ENCODE measurements around the gene ALOXE3. TPM values are rescaled to one million over a fixed set of nuclear protein-coding genes. Genes with fewer than 3 reads are reported as not detected.

Gene ALOXE3
- total RNA-seq, 4 donors from 2014 or later = not detected

GRCh38 chr17:8159032-8159400, 40.7 kb upstream of the ALOXE3 start:
- peaks cover 0 to 19% of the 10 kb centered on the region in 2 donors for H3K36me3 ChIP-seq
- DNase-seq (no peak), ATAC-seq (no peak)
- no peak overlapping the region for H3K4me3 ChIP-seq
- H3K27me3 ChIP-seq = no peaks in the 10 kb centered on the region
- H3K4me1 ChIP-seq = peaks cover 31 to 45% of the 10 kb centered on the region in 2 donors
- H3K9me3 ChIP-seq = no peaks in the 10 kb centered on the region
- TF ChIP-seq POLR2A (IDR thresholded peaks at IDR 0.05) (peak in 1 of 2 donors; percentile 7), CTCF (IDR thresholded peaks at IDR 0.05 in 4 of 5, conservative IDR thresholded peaks at IDR 0.05 in 1 of 5) (no peak)
- H3K27ac ChIP-seq = peak overlapping the region; percentile 98 to 100 (median 99)
- intact Hi-C loops (cut with DNase I; ENCODE audit: low total_unique reads) = loop anchor here (2.0 to 10.0 kb wide), 2 partner anchors 28 to 584 kb away; partner anchors contain the start of gene CD68
- in situ Hi-C loops (cut with MboI; ENCODE audit: low sequenced_read_pairs in 4 of 4) = no loop called here

GRCh38 chr17:8158267-8159031, 40.1 kb upstream of the ALOXE3 start:
- DNase-seq (peak; percentile 80 to 96), ATAC-seq (peak; percentile 2 to 18)
- in situ Hi-C loops (cut with MboI; ENCODE audit: low sequenced_read_pairs in 4 of 4) (no loop called here), intact Hi-C loops (cut with DNase I; ENCODE audit: low total_unique reads) (loop anchor here (1.0 to 10.0 kb wide), 4 partner anchors 19 to 584 kb away; partner anchors contain the start of gene CD68)
- Histone ChIP-seq H3K27me3 (no peaks in the 10 kb centered on the region), H3K4me3 (peak overlapping the region in 3 of 4 donors; percentile 14 to 23 (median 20)), H3K27ac (peak overlapping the region; percentile 98 to 100 (median 99)), H3K36me3 (peaks cover 0 to 19% of the 10 kb centered on the region in 2 donors), H3K9me3 (no peaks in the 10 kb centered on the region), H3K4me1 (peaks cover 31 to 39% of the 10 kb centered on the region in 2 donors)
- peak; percentile 90 to 96 (median 94) for TF ChIP-seq CTCF (IDR thresholded peaks at IDR 0.05 in 4 of 5, conservative IDR thresholded peaks at IDR 0.05 in 1 of 5)
- peak; percentile 23 for TF ChIP-seq POLR2A (IDR thresholded peaks at IDR 0.05)

GRCh38 chr17:8156246-8156992, 38.1 kb upstream of the ALOXE3 start:
- peak; percentile 53 to 63 for ATAC-seq
- intact Hi-C loops (cut with DNase I; ENCODE audit: low total_unique reads) (loop anchor here (10.0 kb wide), 1 partner anchor 582 kb away; the partner anchor contains the start of gene CD68), in situ Hi-C loops (cut with MboI; ENCODE audit: low sequenced_read_pairs in 4 of 4) (no loop called here)
- H3K36me3 ChIP-seq = peaks cover 0 to 32% of the 10 kb centered on the region in 2 donors
- TF ChIP-seq CTCF (IDR thresholded peaks at IDR 0.05 in 4 of 5, conservative IDR thresholded peaks at IDR 0.05 in 1 of 5) (peak in 2 of 5 experiments; percentile 11 to 25), POLR2A (IDR thresholded peaks at IDR 0.05) (peak; percentile 100)
- H3K9me3 ChIP-seq = no peaks in the 10 kb centered on the region
- H3K27me3 ChIP-seq = no peaks in the 10 kb centered on the region
- H3K4me3 ChIP-seq = peak overlapping the region; percentile 96 to 97 (median 96)
- peak overlapping the region; percentile 99 to 100 (median 100) for H3K27ac ChIP-seq
- peaks cover 34 to 39% of the 10 kb centered on the region in 2 donors for H3K4me1 ChIP-seq
- peak; percentile 100 for DNase-seq

GRCh38 chr17:8155996-8156245, 37.6 kb upstream of the ALOXE3 start:
- Histone ChIP-seq H3K36me3 (peaks cover 0 to 27% of the 10 kb centered on the region in 2 donors), H3K4me1 (peaks cover 29 to 35% of the 10 kb centered on the region in 2 donors), H3K27me3 (no peaks in the 10 kb centered on the region), H3K9me3 (no peaks in the 10 kb centered on the region), H3K4me3 (peak overlapping the region; percentile 96 to 97 (median 96)), H3K27ac (peak overlapping the region; percentile 98 to 100 (median 100))
- in situ Hi-C loops (cut with MboI; ENCODE audit: low sequenced_read_pairs in 4 of 4) = no loop called here
- ATAC-seq (no peak), DNase-seq (no peak)
- intact Hi-C loops (cut with DNase I; ENCODE audit: low total_unique reads) = loop anchor here (2.0 to 10.0 kb wide), 2 partner anchors 581 to 673 kb away; partner anchors contain the start of gene CD68
- TF ChIP-seq POLR2A (IDR thresholded peaks at IDR 0.05) = no peak
